H1 (cell line): Measurements from ENCODE around the gene DCLRE1B. TPM values are rescaled to one million over a fixed set of nuclear protein-coding genes. Genes with fewer than 3 reads are reported as not detected.

ENCODE experiments used
- CTCF ChIA-PET: fragments of 300-600 bp; sonication (Branson Sonifier 250); formaldehyde crosslinking; loops from one replicate; lab custom pipeline; 2021; ENCODE audit not compliant: partially characterized antibody; lab: Charles Lee
- POLR2A ChIA-PET: fragments of 300-600 bp; sonication (Branson Sonifier 250); formaldehyde crosslinking; loops from one replicate; lab custom pipeline; 2021; ENCODE audit warnings: inconsistent platforms; ENCODE audit not compliant: partially characterized antibody; lab: Charles Lee
- DNase-seq, 2 experiments: peaks; one replicate each; pipeline versions ENCODE4 v3.0.0 to v3.0.0-alpha.2; 2010 to 2022; ENCODE audit warnings: low spot score in 2 of 2, low read depth in 1 of 2, mixed read lengths in 1 of 2
- FAIRE-seq: peaks from 2 replicates; lab custom pipeline; 2011; peaks lifted over from hg19 to GRCh38; lab: Jason Lieb, UNC
- H2AFZ ChIP-seq: 2 replicates; pipeline ENCODE4 v1.8.1; 2012; ENCODE audit warnings: low read length, inconsistent platforms
- H2AK5ac ChIP-seq: 2 replicates; pipeline ENCODE4 v1.6.1; 2013; ENCODE audit warnings: low read depth, low read length
- H2BK120ac ChIP-seq: replicated peaks from 2 replicates; pipeline ENCODE3; 2013; ENCODE audit warnings: low read depth, low read length, inconsistent platforms
- H2BK12ac ChIP-seq: 2 replicates; pipeline ENCODE4 v1.6.1; 2013; ENCODE audit warnings: low read depth, low read length
- H2BK15ac ChIP-seq: 2 replicates; pipeline ENCODE4 v1.6.1; 2013; ENCODE audit warnings: low read length
- H2BK20ac ChIP-seq: 2 replicates; pipeline ENCODE4 v1.6.1; 2013; ENCODE audit warnings: low read length
- H2BK5ac ChIP-seq: 2 replicates; pipeline ENCODE4 v1.6.1; 2013; ENCODE audit warnings: low read depth, low read length
- H3K14ac ChIP-seq: 2 replicates; pipeline ENCODE4 v1.6.1; 2013; ENCODE audit warnings: inconsistent platforms; ENCODE audit not compliant: insufficient read length
- H3K18ac ChIP-seq: 2 replicates; pipeline ENCODE4 v1.6.1; 2013; ENCODE audit warnings: low read length; ENCODE audit errors: extremely low read depth
- H3K23ac ChIP-seq: 2 replicates; pipeline ENCODE4 v1.6.1; 2013; ENCODE audit warnings: inconsistent platforms; ENCODE audit not compliant: insufficient read length
- H3K23me2 ChIP-seq: 2 replicates; pipeline ENCODE4 v1.6.1; 2013; ENCODE audit warnings: low read depth, low read length
- H3K27ac ChIP-seq: 2 replicates; pipeline ENCODE4 v1.6.1; 2011; ENCODE audit warnings: low read depth, low read length, inconsistent platforms
- H3K27me3 ChIP-seq, 4 experiments: replicated peaks in 1 of 4; 1 replicate in 1 of 4; 2 replicates in 3 of 4; pipeline versions ENCODE4 v1.6.1 to v1.8.1; 2011 to 2013; ENCODE audit warnings: low read length in 3 of 4, mild to moderate bottlenecking in 3 of 4, inconsistent platforms in 2 of 4, mixed read lengths in 2 of 4, moderate library complexity in 1 of 4; ENCODE audit not compliant: control insufficient read depth in 3 of 4, insufficient read depth in 3 of 4; ENCODE audit errors: extremely low read depth in 1 of 4
- H3K36me3 ChIP-seq, 4 experiments: 2 replicates each; pipeline versions ENCODE4 v1.6.1 to v1.8.1; 2011 to 2013; ENCODE audit warnings: mild to moderate bottlenecking in 4 of 4, low read length in 3 of 4, moderate library complexity in 2 of 4, control low read depth in 1 of 4, inconsistent platforms in 1 of 4; ENCODE audit not compliant: insufficient read depth in 4 of 4, control insufficient read depth in 2 of 4
- H3K4ac ChIP-seq: replicated peaks from 2 replicates; pipeline ENCODE3; 2013; ENCODE audit warnings: low read length, low read depth, mixed read lengths, inconsistent platforms; ENCODE audit not compliant: insufficient read length
- H3K4me1 ChIP-seq, 4 experiments: replicated peaks in 1 of 4; 1 replicate in 1 of 4; 2 replicates in 3 of 4; pipeline versions ENCODE4 v1.6.1 to v1.8.1; 2011 to 2013; ENCODE audit warnings: low read length in 3 of 4, inconsistent platforms in 2 of 4, mixed read lengths in 1 of 4; ENCODE audit not compliant: insufficient read depth in 4 of 4, control insufficient read depth in 3 of 4
- H3K4me2 ChIP-seq, 2 experiments: 2 replicates each; pipeline versions ENCODE4 v1.6.1 to v1.8.1; 2011 to 2013; ENCODE audit warnings: low read depth in 2 of 2, low read length in 2 of 2, control low read depth in 1 of 2, inconsistent platforms in 1 of 2, mild to moderate bottlenecking in 1 of 2; ENCODE audit not compliant: insufficient read depth in 1 of 2
- H3K4me3 ChIP-seq, 4 experiments: fragments of 200-600, 300-600 bp in 1 of 4; sonication (generic), shearing (Covaris generic), sonication (Bioruptor Twin) in 1 of 4; 2 replicates each; pipeline versions ENCODE4 v1.5.1 to v1.8.1; 2011 to 2016; ENCODE audit warnings: low read length in 4 of 4, low read depth in 3 of 4, control low read depth in 2 of 4, inconsistent platforms in 2 of 4, mild to moderate bottlenecking in 2 of 4, mixed read lengths in 1 of 4, moderate library complexity in 1 of 4; ENCODE audit not compliant: insufficient read depth in 2 of 4; ENCODE audit errors: extremely low read depth in 1 of 4
- H3K56ac ChIP-seq: replicated peaks from 2 replicates; pipeline ENCODE3; 2013; ENCODE audit warnings: low read depth, mild to moderate bottlenecking, mixed read lengths, low read length, inconsistent platforms; ENCODE audit not compliant: insufficient read length
- H3K79me1 ChIP-seq: 2 replicates; pipeline ENCODE4 v1.6.1; 2013; ENCODE audit warnings: low read depth, low read length, control low read depth
- H3K79me2 ChIP-seq, 2 experiments: 2 replicates each; pipeline versions ENCODE4 v1.6.1 to v1.8.1; 2012 to 2013; ENCODE audit warnings: low read length in 2 of 2, mild to moderate bottlenecking in 2 of 2, inconsistent platforms in 1 of 2; ENCODE audit not compliant: insufficient read depth in 2 of 2, control insufficient read depth in 1 of 2
- H3K9ac ChIP-seq, 4 experiments: replicated peaks in 1 of 4; 1 replicate in 1 of 4; 2 replicates in 3 of 4; pipeline versions ENCODE4 v1.6.1 to v1.8.1; 2011 to 2013; ENCODE audit warnings: low read depth in 3 of 4, low read length in 3 of 4, control low read depth in 2 of 4, mild to moderate bottlenecking in 2 of 4, moderate library complexity in 2 of 4, inconsistent platforms in 1 of 4; ENCODE audit errors: extremely low read depth in 1 of 4
- H3K9me3 ChIP-seq, 2 experiments: 2 replicates each; pipeline versions ENCODE4 v1.6.1 to v1.8.1; 2012 to 2013; ENCODE audit warnings: mild to moderate bottlenecking in 2 of 2, moderate library complexity in 2 of 2, control low read depth in 1 of 2, inconsistent platforms in 1 of 2, low read depth in 1 of 2, low read length in 1 of 2, mixed read lengths in 1 of 2; ENCODE audit not compliant: insufficient read depth in 2 of 2
- H4K20me1 ChIP-seq, 2 experiments: replicated peaks in 1 of 2; 2 replicates each; pipeline versions ENCODE3 to v1.8.1; 2011 to 2013; ENCODE audit warnings: inconsistent platforms in 2 of 2, low read length in 2 of 2, mild to moderate bottlenecking in 1 of 2; ENCODE audit not compliant: insufficient read depth in 2 of 2, control insufficient read depth in 1 of 2
- H4K5ac ChIP-seq: 2 replicates; pipeline ENCODE4 v1.6.1; 2013; ENCODE audit warnings: low read length, low read depth, mixed read lengths, inconsistent platforms; ENCODE audit not compliant: insufficient read length
- H4K8ac ChIP-seq: 2 replicates; pipeline ENCODE4 v1.8.0; 2013; ENCODE audit warnings: mild to moderate bottlenecking, moderate library complexity, low read length, inconsistent platforms; ENCODE audit not compliant: insufficient read depth; ENCODE audit errors: extremely low read depth
- H4K91ac ChIP-seq: replicated peaks from 2 replicates; pipeline ENCODE3; 2013; ENCODE audit warnings: low read length, mixed read lengths, inconsistent platforms; ENCODE audit not compliant: insufficient read length
- ASH2L ChIP-seq: fragments of 200-600, 300-600 bp; sonication (generic); IDR thresholded peaks from one replicate; pipeline ENCODE4 v1.7.1; 2017; ENCODE audit warnings: low read length
- KDM1A ChIP-seq: fragments of 200-600, 300-600 bp; sonication (generic); IDR thresholded peaks from 2 replicates; pipeline ENCODE4 v1.7.1; 2016; ENCODE audit warnings: mild to moderate bottlenecking, low read length, borderline replicate concordance
- NRF1 ChIP-seq: IDR thresholded peaks from 2 replicates; pipeline ENCODE4 v1.6.1; 2011; ENCODE audit warnings: mild to moderate bottlenecking, low read depth, low read length, improper control_type of control experiment
- WGBS, 2 experiments: shearing (Covaris generic) in 1 of 2; methylation state at CpG; one replicate each; pipeline versions ENCODE4 v1.1.6 to v1.1.7; 2013 to 2015; ENCODE audit warnings: low lambda C conversion rate in 2 of 2, mixed read lengths in 2 of 2, inconsistent platforms in 1 of 2, low coverage in 1 of 2, missing lambda C conversion rate in 1 of 2; ENCODE audit not compliant: insufficient replicate concordance in 2 of 2, insufficient coverage in 1 of 2, insufficient read length in 1 of 2; ENCODE audit errors: extremely low coverage in 1 of 2, missing lambda C conversion rate in 1 of 2; 5-methylcytosine and 5-hydroxymethylcytosine counted together
- polyA plus RNA-seq, 7 experiments: library from polyadenylated mRNA; depleted of rRNA in 3 of 7; stranded (reverse) in 5 of 7; unstranded in 2 of 7; fragments of >200 nt in 5 of 7; fragments of 200-250 nt in 2 of 7; gene quantifications; 1 replicate in 5 of 7; 2 replicates in 1 of 7; 4 replicates in 1 of 7; pipeline versions ENCODE4 v1.2.1 to v1.2.3, GENCODE V29; 2011 to 2013; ENCODE audit warnings: missing spikeins in 2 of 7, mixed read lengths in 2 of 7
- total RNA-seq: library from RNA; stranded (reverse); fragmentation: NEBNext Ultra II Directional; extraction: Animal tissue kit (Norgen Biotek cat#: 25700); gene quantifications from 2 replicates; pipeline ENCODE4 v1.2.1, GENCODE V29; 2021

DCLRE1B gene
- total and polyA plus RNA-seq, 2 of the 8 experiments (the other 6 are each of a cell fraction or from before 2014, with no cell fraction given): 5.5 to 11.0 TPM

GRCh38 chr1:113935176-113935575, 30.1 kb downstream of the DCLRE1B start:
- H2BK120ac ChIP-seq: no peak overlapping the region
- FAIRE-seq (no peak), DNase-seq (no peak)
- peaks cover 5% of the 10 kb centered on the region; the same call in 1 of the 2 replicates for H3K23me2 ChIP-seq
- H3K4me1 ChIP-seq: peaks cover 0 to 3% (median 1%) of the 10 kb centered on the region in 4 experiments; a peak in 5 of 7 replicates
- H2AFZ ChIP-seq: no peak overlapping the region
- H3K9me3 ChIP-seq: no peaks in the 10 kb centered on the region
- no peak overlapping the region for H3K23ac ChIP-seq
- H3K79me2 ChIP-seq: peaks cover 22 to 97% of the 10 kb centered on the region in 2 experiments
- no peak overlapping the region for H3K27ac ChIP-seq
- peaks cover 0 to 11% of the 10 kb centered on the region in 2 experiments for H4K20me1 ChIP-seq
- no peak overlapping the region for H3K56ac ChIP-seq
- H3K14ac ChIP-seq: no peak overlapping the region
- no peak overlapping the region for H3K4me3 ChIP-seq
- no peak overlapping the region for H2BK15ac ChIP-seq
- H3K18ac ChIP-seq: no peak overlapping the region
- H4K8ac ChIP-seq: no peak overlapping the region
- H3K36me3 ChIP-seq: no peaks in the 10 kb centered on the region
- CTCF ChIA-PET: interaction anchor here (0.7 to 1.4 kb wide), 2 partner anchors 15 to 99 kb away, joined by 3 read pairs; no protein-coding TSS in a partner anchor
- no peak overlapping the region for H3K9ac ChIP-seq
- H2BK12ac ChIP-seq: no peak overlapping the region
- 100% methylated on average over 1 of the region's 1 CpG; no CpG with 5 or more reads in 1 of the 2 experiments for WGBS, 2 experiments
- H2BK20ac ChIP-seq: no peak overlapping the region
- no peak overlapping the region for H3K4me2 ChIP-seq
- H4K91ac ChIP-seq: no peak overlapping the region
- TF ChIP-seq NRF1 (no peak), KDM1A (peak; percentile 62; the same call in 1 of the 2 replicates), ASH2L (no peak)
- H3K4ac ChIP-seq: no peak overlapping the region
- POLR2A ChIA-PET: no interaction called here
- no peaks in the 10 kb centered on the region for H3K27me3 ChIP-seq
- H2BK5ac ChIP-seq: no peak overlapping the region
- H4K5ac ChIP-seq: no peak overlapping the region
- H3K79me1 ChIP-seq: peaks cover 5% of the 10 kb centered on the region
- H2AK5ac ChIP-seq: no peak overlapping the region
